Activated CD4-positive, alpha-beta memory T cell treated with anti-CD3 and anti-CD28 coated beads for 36 hours (primary cell): Measurements from ENCODE around the gene PPP1R1C. TPM values are rescaled to one million over a fixed set of nuclear protein-coding genes. Genes with fewer than 3 reads are reported as not detected.
"Not testable (repeated sequence)": the region's sequence is repeated elsewhere in the genome, so short reads cannot be mapped to it uniquely, and the experiment has no call there.

Experiments
- CTCF ChIA-PET: fragments of 350-600 bp; sonication (Branson Sonifier 250); formaldehyde crosslinking; loops from one replicate; lab custom pipeline; 2021; ENCODE audit warnings: antibody characterized with exemption, inconsistent platforms; lab: Charles Lee
- POLR2A ChIA-PET: fragments of 350-600 bp; sonication (Branson Sonifier 250); formaldehyde crosslinking; loops from one replicate; lab custom pipeline; 2021; ENCODE audit warnings: antibody characterized with exemption; lab: Charles Lee
- DNase-seq: peaks from one replicate; pipeline ENCODE4 v3.0.0-alpha.2; 2020
- H3K27ac Mint-ChIP-seq: one replicate; pipeline ENCODE4 v1.8.0; 2021; ENCODE audit warnings: mixed read lengths
- H3K27me3 Mint-ChIP-seq: one replicate; pipeline ENCODE4 v1.8.0; 2021; ENCODE audit warnings: mixed read lengths
- H3K36me3 Mint-ChIP-seq: one replicate; pipeline ENCODE4 v1.8.0; 2021; ENCODE audit warnings: mixed read lengths
- H3K4me1 Mint-ChIP-seq: one replicate; pipeline ENCODE4 v1.8.0; 2021; ENCODE audit warnings: low read depth, mixed read lengths
- H3K4me3 Mint-ChIP-seq: one replicate; pipeline ENCODE4 v1.8.0; 2021; ENCODE audit warnings: mild to moderate bottlenecking, mixed read lengths
- H3K9me3 Mint-ChIP-seq: one replicate; pipeline ENCODE4 v1.8.0; 2021; ENCODE audit warnings: mixed read lengths
- intact Hi-C: fragments of 100-400 bp; cut with micrococcal nuclease; formaldehyde crosslinking; loops from one replicate; pipeline ENCODE4 v1.15.1; 2023
- total RNA-seq, 2 experiments: library from RNA; stranded (reverse); gene quantifications; one replicate each; pipeline ENCODE4 v1.2.3, GENCODE V29; 2021

Gene PPP1R1C
- total RNA-seq, 2 experiments from 2014 or later: not detected

DNA sequence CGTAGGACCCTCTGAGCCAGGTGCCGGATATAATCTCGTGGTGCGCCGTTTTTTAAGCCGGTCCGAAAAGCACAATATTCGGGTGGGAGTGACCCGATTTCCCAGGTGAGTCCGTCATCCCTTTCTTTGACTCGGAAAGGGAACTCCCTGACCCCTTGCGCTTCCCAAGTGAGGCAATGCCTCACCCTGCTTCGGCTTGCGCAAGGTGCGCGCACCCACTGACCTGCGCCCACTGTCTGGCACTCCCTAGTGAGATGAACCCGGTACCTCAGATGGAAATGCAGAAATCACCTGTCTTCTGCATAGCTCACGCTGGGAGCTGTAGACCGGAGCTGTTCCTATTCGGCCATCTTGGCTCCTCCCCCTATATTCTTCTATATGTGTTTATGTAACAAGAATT lies 45.2 kb downstream of the PPP1R1C start:
- H3K36me3 Mint-ChIP-seq, H3K4me1 Mint-ChIP-seq, CTCF ChIA-PET, H3K27me3 Mint-ChIP-seq, POLR2A ChIA-PET, intact Hi-C loops, DNase-seq, H3K9me3 Mint-ChIP-seq, H3K27ac Mint-ChIP-seq, H3K4me3 Mint-ChIP-seq: not testable (repeated sequence)

DNA sequence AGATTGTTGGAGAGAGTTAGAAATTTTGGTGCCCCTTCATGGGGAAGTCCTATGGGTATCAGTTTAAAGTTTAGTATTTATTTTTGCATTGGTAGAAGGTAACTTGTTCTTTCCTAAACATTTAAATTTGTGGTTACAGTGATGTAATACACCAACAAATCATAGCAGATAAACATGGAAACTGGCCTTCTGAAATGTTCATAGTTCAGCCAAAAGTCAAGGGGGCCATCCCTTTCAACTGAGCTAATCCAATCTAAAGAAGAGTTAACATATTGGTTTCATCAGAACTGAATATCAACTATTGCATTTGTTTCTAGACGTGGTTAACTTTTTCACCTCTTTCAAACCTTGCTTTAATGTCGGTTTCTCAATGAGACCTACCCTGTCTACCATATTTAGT lies 46.3 kb downstream of the PPP1R1C start:
- H3K4me3 Mint-ChIP-seq: no peak overlapping the region
- H3K36me3 Mint-ChIP-seq: no peaks in the 10 kb centered on the region
- H3K27me3 Mint-ChIP-seq: peaks cover 6% of the 10 kb centered on the region
- H3K9me3 Mint-ChIP-seq: no peaks in the 10 kb centered on the region
- intact Hi-C loops: no loop called here
- POLR2A ChIA-PET: no interaction called here
- no peak for DNase-seq
- H3K4me1 Mint-ChIP-seq: no peaks in the 10 kb centered on the region
- CTCF ChIA-PET: no interaction called here
- H3K27ac Mint-ChIP-seq: no peak overlapping the region

DNA sequence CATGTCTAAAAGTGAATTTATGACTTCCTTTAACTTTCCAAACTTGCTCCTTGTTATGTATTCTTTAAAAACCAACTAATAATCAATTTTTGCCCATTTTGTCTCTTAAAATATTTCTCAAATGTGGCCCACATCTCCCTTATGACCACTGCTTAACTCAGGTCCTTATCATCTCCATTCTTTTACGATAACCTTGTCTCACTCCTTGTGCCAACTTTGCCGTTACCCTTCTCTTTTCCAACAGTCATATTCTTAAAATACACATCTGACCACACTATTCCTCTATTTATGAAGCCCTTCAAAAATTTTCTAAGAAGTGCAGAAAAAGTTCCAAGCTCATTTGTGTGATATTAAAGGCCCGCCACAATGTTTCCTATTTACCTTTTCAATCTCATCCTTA lies 47.8 kb downstream of the PPP1R1C start:
- DNase-seq: no peak
- H3K9me3 Mint-ChIP-seq: no peaks in the 10 kb centered on the region
- H3K27me3 Mint-ChIP-seq: peaks cover 6% of the 10 kb centered on the region
- no peaks in the 10 kb centered on the region for H3K36me3 Mint-ChIP-seq
- no peak overlapping the region for H3K27ac Mint-ChIP-seq
- ChIA-PET POLR2A (no interaction called here), CTCF (no interaction called here)
- H3K4me3 Mint-ChIP-seq: no peak overlapping the region
- intact Hi-C loops: no loop called here
- no peaks in the 10 kb centered on the region for H3K4me1 Mint-ChIP-seq

DNA sequence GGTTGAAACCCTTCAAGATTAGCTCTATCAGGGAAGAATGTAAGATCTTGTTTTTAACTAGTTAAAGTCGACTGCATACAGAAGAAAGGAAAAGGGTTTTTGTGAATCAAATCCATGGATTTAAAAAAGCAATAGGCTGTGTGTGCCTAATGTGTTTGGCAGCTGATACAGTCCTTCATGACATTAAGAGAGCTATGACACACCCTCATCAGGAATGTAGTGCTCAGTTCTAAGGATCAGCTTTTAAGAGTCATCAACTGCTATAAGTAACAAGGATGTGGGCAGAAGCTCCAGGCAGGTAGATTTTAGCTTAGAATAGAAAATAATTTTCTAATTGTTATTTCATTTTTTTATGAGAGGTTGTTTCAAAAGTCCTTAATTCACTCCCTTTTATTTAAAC lies 52.9 kb downstream of the PPP1R1C start:
- Mint-ChIP-seq H3K4me1 (no peaks in the 10 kb centered on the region), H3K36me3 (no peaks in the 10 kb centered on the region), H3K27ac (no peak overlapping the region), H3K4me3 (no peak overlapping the region), H3K27me3 (peaks cover 6% of the 10 kb centered on the region), H3K9me3 (no peaks in the 10 kb centered on the region)
- no peak for DNase-seq
- CTCF ChIA-PET: no interaction called here
- intact Hi-C loops: no loop called here
- POLR2A ChIA-PET: no interaction called here

DNA sequence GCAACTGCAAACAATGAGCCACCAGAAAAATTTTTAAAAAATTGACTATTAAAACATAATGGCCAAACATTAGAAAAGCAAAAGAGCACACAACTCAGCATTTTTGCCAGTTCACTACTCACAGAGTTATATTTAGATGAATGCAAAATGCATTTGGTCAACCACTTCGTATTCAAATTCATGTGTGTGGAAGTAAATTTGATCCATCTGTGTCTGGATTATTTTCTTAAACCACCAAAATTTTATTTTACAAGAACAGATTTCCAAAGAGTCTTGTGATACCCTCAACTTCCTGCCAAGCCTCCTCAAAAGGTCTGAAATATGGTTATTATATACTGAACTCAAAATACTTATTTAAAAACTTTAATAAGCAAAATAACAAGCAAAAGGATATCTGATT lies 57.4 kb downstream of the PPP1R1C start:
- H3K36me3 Mint-ChIP-seq: no peaks in the 10 kb centered on the region
- intact Hi-C loops: no loop called here
- POLR2A ChIA-PET: no interaction called here
- no peaks in the 10 kb centered on the region for H3K4me1 Mint-ChIP-seq
- peaks cover 3% of the 10 kb centered on the region for H3K27me3 Mint-ChIP-seq
- no peak overlapping the region for H3K4me3 Mint-ChIP-seq
- CTCF ChIA-PET: no interaction called here
- no peaks in the 10 kb centered on the region for H3K9me3 Mint-ChIP-seq
- H3K27ac Mint-ChIP-seq: no peak overlapping the region
- no peak for DNase-seq

DNA sequence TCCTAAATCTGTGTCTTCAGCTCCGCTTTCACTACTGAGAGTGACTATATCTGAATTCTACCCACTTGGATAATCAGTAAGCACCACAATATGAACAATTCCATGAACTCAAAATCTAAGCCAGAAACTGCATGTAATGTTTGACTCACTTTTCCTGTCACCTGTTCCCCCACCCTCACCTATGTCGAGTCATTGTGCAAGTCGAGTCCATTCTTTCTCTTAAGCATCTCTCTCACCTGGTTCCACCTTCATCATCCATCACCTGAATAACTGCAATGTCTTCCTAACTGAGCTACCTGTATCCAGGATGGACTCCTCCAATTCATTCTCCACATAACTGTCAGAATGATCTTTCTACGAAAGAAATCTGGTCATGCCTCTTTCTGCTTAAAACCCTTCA lies 58.2 kb downstream of the PPP1R1C start:
- ChIA-PET POLR2A (no interaction called here), CTCF (no interaction called here)
- Mint-ChIP-seq H3K4me3 (no peak overlapping the region), H3K27me3 (peaks cover 3% of the 10 kb centered on the region), H3K27ac (no peak overlapping the region), H3K4me1 (no peaks in the 10 kb centered on the region), H3K9me3 (no peaks in the 10 kb centered on the region), H3K36me3 (no peaks in the 10 kb centered on the region)
- intact Hi-C loops: no loop called here
- DNase-seq: no peak

DNA sequence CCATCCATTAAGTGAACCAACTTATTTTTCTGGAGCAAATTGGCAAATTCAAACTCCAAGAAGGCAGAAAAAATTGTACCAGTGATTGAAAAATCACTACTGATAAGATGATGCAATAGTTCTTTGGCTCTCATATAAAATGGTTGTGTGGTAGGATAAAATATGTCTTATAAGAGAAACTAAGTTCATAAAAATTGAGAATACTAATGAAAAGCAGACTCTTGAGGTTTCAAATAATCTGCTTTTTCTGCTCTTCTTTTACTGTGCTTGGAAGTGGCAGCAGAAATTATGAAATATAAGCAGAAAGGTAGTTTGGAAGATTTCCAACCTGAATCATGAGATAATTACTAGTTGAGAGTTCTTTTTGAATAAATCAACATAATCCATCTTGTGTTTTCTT lies 61.9 kb downstream of the PPP1R1C start:
- POLR2A ChIA-PET: no interaction called here
- Mint-ChIP-seq H3K9me3 (no peaks in the 10 kb centered on the region), H3K36me3 (no peaks in the 10 kb centered on the region), H3K27ac (no peak overlapping the region), H3K27me3 (peaks cover 3% of the 10 kb centered on the region), H3K4me3 (no peak overlapping the region), H3K4me1 (no peaks in the 10 kb centered on the region)
- CTCF ChIA-PET: no interaction called here
- intact Hi-C loops: no loop called here
- no peak for DNase-seq

DNA sequence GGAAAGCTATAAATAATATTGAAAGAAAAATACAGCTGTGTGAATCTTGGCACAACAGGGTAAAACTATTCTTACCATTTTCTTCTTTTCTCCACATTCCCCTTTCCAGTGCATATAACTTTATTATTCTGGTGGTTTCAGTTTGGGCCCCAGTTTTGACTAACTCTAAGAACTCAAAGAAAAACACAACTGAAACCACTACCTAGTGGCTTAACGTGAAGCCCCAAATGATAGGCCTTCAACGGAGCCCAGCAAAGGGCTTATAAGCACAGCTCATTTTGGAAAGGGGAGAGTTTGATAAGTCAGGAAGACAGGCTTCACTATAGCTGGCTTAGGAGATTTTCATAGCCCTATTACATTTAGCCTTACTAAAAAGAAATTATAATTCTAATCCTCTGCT lies 62.4 kb downstream of the PPP1R1C start:
- no peak for DNase-seq
- CTCF ChIA-PET: no interaction called here

DNA sequence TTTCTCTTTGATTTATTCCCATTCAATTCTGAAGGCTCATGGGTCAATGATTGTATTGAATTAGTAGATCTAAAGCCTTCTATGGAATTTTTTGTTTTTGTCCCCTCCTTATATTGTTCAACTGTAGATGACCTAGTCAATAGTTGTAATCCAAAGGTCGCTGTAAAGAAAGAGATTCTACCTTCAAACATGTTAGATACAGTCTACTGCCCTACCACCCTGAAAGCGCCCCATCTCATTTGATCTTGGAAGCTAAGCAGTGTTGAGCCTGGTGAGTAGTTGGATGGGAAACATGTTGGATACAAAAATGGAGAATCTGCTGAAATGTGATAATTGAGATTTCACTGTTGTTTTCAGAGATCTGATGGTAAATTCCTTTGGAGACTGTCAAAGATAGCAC lies 63.0 kb downstream of the PPP1R1C start:
- ChIA-PET CTCF (no interaction called here), POLR2A (no interaction called here)
- no peak for DNase-seq
- no peak overlapping the region for H3K27ac Mint-ChIP-seq
- intact Hi-C loops: no loop called here
- H3K9me3 Mint-ChIP-seq: no peaks in the 10 kb centered on the region
- H3K4me3 Mint-ChIP-seq: no peak overlapping the region
- H3K4me1 Mint-ChIP-seq: no peaks in the 10 kb centered on the region
- no peaks in the 10 kb centered on the region for H3K36me3 Mint-ChIP-seq
- peaks cover 3% of the 10 kb centered on the region for H3K27me3 Mint-ChIP-seq

More for the DNA sequence above, 62.4 kb downstream of the PPP1R1C start:
- intact Hi-C loops: no loop called here
- H3K9me3 Mint-ChIP-seq: no peaks in the 10 kb centered on the region
- H3K27ac Mint-ChIP-seq: no peak overlapping the region
- POLR2A ChIA-PET: no interaction called here
- H3K4me3 Mint-ChIP-seq: no peak overlapping the region
- no peaks in the 10 kb centered on the region for H3K36me3 Mint-ChIP-seq
- peaks cover 3% of the 10 kb centered on the region for H3K27me3 Mint-ChIP-seq
- no peaks in the 10 kb centered on the region for H3K4me1 Mint-ChIP-seq

DNA sequence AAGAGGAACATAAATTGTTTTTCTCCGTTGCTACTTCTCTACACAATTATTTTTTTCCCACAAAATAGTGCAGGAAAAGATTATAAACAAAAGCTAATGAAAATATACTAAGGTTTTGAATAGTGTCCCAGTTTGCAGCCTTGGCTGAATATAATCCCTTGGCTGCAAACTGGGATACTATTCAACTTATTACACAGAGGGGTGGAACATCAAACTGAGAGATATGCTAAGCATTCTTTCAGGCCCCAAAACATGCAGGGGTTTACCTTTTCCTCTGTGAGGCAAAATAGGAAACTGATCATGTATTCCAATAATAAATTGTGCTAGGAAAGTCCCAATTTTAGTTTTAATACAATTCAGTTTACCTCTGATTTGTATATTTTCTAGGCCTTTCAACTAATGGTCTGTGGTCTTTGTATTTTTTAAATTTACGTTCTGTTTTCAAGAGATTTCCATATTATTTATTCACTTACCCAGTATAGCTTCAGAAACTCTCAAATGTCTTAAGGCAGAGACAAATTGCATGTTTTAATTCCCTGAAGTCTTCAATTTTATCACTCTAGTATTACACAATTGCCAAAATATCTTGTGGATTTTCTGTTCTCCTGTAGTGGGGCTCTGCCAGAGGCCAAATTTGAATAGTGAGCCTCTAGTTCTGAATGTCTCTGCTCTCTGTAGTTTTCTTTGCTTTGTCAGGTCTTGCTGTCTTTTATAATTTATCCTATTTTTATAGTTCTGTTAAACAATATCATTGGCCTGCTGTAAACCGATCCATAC lies 63.9 kb downstream of the PPP1R1C start:
- POLR2A ChIA-PET: no interaction called here
- CTCF ChIA-PET: no interaction called here
- Mint-ChIP-seq H3K27ac (no peak overlapping the region), H3K9me3 (no peaks in the 10 kb centered on the region), H3K4me3 (no peak overlapping the region), H3K36me3 (no peaks in the 10 kb centered on the region), H3K27me3 (peaks cover 3% of the 10 kb centered on the region), H3K4me1 (no peaks in the 10 kb centered on the region)
- DNase-seq: no peak
- intact Hi-C loops: no loop called here

DNA sequence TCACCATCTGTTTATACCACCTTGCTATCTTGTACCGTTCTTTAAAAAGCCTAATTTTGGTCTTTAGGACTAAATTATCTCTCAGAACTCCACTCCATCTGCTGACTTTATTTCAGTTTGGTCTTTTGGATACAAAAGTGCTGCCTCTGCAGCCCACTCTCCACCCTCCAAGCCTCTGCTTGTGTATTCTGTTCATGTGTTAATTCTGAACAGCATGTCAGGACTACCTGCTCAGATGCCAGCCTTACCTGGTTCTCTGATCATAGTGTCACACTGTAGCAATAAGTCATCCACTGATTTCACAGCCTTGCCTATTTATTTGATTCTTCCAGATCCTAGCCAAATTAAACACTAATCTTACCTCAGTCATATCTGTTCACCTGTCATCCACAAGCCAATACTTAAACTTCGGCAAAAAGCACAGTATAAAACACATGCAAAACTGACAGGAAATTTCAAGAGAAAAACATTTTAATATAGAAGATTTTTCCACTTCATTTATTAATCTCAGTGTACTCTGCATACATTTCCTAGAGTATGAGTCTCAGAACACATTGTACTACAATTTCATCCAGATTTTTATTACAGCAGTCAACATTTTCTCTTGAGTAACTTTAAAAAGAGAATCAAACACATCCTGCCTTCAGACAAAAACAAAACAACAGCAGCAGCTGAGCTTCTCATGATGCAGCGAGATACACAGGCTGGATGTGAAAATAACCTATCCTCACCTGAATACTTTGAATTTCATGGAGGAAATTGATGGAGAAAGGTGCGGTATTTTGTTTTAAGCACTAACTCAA lies 64.9 kb downstream of the PPP1R1C start:
- Mint-ChIP-seq H3K27ac (no peak overlapping the region), H3K36me3 (no peaks in the 10 kb centered on the region), H3K9me3 (no peaks in the 10 kb centered on the region), H3K27me3 (peaks cover 2% of the 10 kb centered on the region), H3K4me1 (no peaks in the 10 kb centered on the region), H3K4me3 (no peak overlapping the region)
- intact Hi-C loops: no loop called here
- CTCF ChIA-PET: no interaction called here
- POLR2A ChIA-PET: no interaction called here
- no peak for DNase-seq

DNA sequence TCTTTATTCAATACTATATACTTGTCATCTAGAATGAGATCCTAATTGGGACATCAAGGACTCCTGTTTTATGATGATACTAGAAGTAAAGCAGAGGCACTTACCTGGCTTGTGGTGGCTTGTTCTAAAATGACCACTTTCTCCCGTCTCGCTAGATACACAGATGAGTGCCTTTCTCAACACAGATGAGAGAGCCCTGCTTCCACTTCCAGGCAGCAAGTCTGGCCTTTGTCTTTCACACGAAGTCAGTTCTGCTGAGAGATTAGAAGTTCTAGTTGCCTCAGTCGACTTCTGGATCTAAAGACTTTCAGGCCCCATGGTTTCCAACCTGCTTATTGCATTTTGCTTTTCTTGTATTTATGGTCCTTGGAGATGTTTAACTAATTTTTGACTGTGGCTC lies 70.3 kb downstream of the PPP1R1C start:
- no peaks in the 10 kb centered on the region for H3K36me3 Mint-ChIP-seq
- ChIA-PET POLR2A (no interaction called here), CTCF (no interaction called here)
- intact Hi-C loops: no loop called here
- H3K27ac Mint-ChIP-seq: no peak overlapping the region
- H3K9me3 Mint-ChIP-seq: no peaks in the 10 kb centered on the region
- H3K27me3 Mint-ChIP-seq: peaks cover 7% of the 10 kb centered on the region
- H3K4me1 Mint-ChIP-seq: no peaks in the 10 kb centered on the region
- no peak overlapping the region for H3K4me3 Mint-ChIP-seq
- no peak for DNase-seq

DNA sequence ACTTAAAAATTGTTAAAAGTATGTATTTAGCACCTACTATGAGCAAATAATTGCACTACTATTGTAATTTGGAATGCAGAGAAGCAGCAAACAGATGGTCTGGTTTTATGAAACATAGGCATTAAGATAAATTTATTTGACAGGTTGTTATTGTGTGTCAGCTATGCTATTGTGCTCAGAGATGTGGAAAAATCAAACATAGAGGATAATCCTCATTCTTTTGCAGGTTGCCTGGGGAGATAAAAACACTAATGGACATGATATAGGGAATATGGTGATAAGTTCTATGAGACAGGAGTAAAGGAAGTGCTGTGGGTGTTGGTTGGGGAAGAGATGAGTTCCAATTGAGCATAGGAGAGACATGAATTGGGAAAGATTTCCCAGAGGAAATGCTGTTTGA lies 71.3 kb downstream of the PPP1R1C start:
- Mint-ChIP-seq H3K9me3 (no peaks in the 10 kb centered on the region), H3K36me3 (no peaks in the 10 kb centered on the region), H3K4me3 (no peak overlapping the region), H3K4me1 (no peaks in the 10 kb centered on the region), H3K27me3 (peaks cover 7% of the 10 kb centered on the region), H3K27ac (no peak overlapping the region)
- ChIA-PET POLR2A (no interaction called here), CTCF (no interaction called here)
- intact Hi-C loops: no loop called here
- no peak for DNase-seq
